Nasal cavity respiratory epithelium epithelial cell of viscerocranial mucosa (primary cell): ENCODE measurements around the gene SMOC2. TPM values are rescaled to one million over a fixed set of nuclear protein-coding genes. Genes with fewer than 3 reads are reported as not detected.

ENCODE experiments used
- total RNA-seq: library from RNA; depleted of rRNA; stranded (reverse); fragments of >200 nt; gene quantifications from 2 replicates; pipeline ENCODE4 v1.2.3, GENCODE V29; 2014

SMOC2 gene
- total RNA-seq: 0.14 TPM in 1 of 2 replicates, not detected in the other

GRCh38 chr6:168440520-168441433 is at the start of gene SMOC2:
Gene SMOC2, plus strand, starts transcription at chr6:168441184. Its CDS starts 187 bp downstream, at chr6:168441371.

Other genes with a start within 250 kb of the SMOC2 start
- 0.34 and 1.1 TPM in 2 replicates for gene DACT2, start 121.4 kb upstream of the SMOC2 start, total RNA-seq